HG03571 (cell line): Measurements from ENCODE around the gene ATP9A.
"Not testable (repeated sequence)": the region's sequence is repeated elsewhere in the genome, so short reads cannot be mapped to it uniquely, and the experiment has no call there.

ENCODE experiments used
- ATAC-seq: cut with Tn5 transposase; IDR thresholded peaks from one replicate; pipeline ENCODE4 v1.9.1; 2021; ENCODE audit not compliant: unreplicated experiment

The ATP9A gene

DNA sequence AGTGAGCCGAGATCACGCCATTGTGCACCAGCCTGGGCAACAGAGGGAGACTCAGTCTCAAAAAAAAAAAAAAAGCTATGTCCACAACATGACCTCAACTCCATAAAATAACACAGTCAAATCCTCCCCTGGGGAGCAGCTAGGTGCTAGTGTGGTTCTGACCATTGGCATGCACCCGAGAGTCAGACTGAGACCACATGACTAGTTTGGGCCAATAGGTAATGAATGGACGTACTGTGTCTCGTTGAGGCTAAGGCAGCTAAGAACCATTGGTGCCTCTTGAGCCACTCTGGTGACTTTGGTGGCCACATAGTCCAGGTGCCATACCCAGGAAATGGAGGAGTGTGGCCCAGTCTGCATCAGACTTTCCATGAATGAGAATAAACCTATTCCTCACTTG is 40.3 kb downstream of the ATP9A start:
- no peak for ATAC-seq

DNA sequence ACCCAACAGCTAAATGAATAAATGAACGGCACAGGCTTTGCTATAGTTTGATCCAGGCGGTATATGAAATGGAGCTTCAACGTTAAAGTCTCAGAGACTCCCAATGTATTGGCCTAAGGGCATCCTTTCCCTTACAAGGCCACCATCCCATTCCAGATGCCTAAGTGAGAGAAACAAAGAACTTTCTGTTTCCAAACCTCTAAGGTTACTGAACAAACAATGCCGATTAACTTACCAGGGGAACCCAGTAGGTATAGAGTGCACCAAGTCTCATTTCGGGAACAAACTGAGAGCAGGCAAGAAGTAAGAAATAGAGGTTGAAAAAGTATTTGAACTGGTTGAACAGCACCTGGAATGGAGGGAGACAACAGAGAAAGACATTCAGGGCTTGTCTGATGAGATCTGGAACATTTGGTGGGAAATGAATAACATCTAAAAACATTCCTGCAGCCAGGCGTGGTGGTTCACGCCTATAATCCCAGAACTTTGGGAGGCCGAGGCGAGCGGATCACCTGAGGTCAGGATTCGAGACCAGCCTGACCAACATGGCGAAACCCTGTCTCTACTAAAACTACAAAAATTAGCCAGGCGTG is 42.5 kb downstream of the ATP9A start:
- ATAC-seq, result no peak

DNA sequence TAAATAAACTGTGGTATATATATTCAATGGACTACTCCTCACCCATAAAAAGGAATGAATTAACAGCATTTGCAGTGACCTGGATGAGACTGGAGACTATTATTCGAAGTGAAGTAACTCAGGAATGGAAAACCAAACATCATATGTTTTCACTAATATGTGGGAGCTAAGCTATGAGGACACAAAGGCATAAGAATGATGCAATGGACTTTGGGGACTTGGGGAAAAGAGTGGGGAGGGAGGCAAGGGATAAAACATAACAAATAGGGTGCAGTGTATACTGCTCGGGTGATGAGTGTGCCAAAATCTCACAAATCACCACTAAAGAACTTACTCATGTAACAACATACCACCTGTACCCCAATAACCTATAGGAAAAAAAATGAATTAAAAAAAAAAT is 45.2 kb downstream of the ATP9A start:
- ATAC-seq, result not testable (repeated sequence)

DNA sequence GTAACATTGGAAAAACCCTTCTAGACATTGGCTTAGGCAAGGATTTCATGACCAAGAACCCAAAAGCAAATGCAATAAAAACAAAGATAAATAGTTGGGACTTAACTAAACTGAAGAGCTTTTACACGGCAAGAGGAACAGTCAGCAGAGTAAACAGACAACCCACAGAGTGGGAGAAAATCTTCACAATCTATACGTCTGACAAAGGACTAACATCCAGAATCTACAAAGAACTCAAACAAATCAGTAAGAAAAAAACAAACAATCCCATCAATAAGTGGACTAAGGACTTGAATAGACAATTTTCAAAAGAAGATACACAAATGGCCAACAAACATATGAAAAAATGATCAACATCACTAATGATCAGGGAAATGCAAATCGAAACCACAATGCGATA is 45.9 kb downstream of the ATP9A start:
- not testable (repeated sequence) for ATAC-seq

GRCh38 chr20:51720854-51721253 is 47.3 kb downstream of the ATP9A start:
- ATAC-seq, result no peak

GRCh38 chr20:51720384-51720783 is 47.8 kb downstream of the ATP9A start:
- no peak for ATAC-seq

GRCh38 chr20:51715856-51716185 is 52.4 kb downstream of the ATP9A start:
- ATAC-seq, result no peak

DNA sequence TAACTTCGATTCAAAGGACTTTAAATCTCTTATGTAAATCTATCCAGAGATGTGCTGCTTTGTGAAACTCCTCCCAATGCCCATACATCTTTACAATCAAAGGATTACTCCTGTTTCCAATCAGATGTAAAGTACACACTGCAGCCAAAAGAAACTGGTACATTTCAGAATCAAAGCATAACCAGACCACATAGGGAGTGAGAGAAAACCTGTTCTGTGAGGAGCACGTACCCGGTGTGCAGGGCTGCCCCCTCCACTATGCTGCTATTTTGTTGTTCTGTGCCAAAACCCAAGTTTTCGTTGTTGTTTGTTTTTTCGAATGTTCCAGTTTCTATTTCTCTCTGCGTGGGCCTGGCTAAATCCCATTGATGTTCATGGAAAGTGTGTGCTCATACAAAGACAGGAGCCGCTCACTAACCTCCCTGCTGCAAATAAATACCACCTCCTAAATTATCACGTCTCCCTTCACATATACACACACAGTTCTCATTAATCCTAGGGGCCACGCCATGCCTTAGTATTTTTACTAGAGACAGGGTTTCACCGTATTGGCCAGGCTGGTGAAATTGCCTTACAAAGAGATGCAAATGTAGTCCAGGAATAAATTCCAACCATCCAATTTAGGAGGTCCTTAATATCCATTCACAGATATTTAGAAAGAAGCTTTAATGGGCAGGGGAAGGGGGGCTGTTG is 52.9 kb downstream of the ATP9A start:
- ATAC-seq, result no peak

DNA sequence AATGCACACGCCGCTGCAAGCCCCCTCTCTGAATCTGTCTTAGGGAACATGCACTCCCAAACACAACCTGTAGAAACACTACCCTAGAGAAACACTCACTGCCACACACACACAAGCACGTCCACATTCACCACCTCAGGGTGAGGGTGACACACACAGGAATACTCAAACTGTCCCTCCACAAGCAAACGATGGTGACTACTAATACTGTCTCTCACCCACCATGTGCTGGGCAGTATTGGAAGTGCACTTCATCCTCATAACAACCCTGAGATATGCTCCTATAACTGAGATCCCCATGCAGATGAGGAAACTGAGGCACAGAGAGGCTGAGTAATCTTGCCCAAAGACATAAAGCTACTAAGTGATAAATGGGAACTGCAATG is 55.0 kb downstream of the ATP9A start:
- ATAC-seq, result no peak

DNA sequence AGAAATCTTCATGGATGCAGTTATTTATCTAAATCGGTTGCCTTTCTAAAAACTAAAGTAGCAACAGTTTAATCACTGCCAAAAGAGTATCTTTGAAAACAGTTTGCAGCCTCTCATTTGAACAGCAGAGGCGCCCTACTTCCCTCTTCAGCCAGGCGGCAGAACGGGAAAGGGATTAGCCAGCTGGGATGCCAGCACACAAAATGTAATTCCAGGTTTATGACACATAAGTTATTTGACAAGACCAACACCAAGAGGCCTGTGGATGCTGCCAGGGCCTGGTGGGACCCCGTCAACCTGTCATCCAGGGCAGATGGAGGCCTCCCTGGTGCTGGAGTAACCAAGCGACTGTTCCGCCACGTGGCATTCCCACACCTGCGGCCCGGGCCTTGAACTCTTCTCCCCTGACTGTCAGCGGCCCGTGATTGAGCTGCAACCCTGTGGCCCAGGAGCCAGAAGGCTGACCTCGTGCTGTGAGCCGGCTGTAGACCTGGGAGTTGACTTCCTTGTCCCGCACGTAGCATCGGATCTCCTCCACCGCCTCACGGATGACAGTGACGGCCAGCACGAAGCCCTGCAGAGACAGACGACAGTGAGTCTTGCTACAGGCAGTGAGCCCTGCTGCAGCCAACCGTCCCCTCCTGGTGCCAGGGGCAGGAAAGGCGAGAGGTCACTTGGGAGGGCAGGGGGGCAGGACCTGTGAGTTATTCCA is 55.5 kb downstream of the ATP9A start:
- no peak for ATAC-seq

- no peak for ATAC-seq
Measured at GRCh38 chr20:51711426-51711825, 56.8 kb downstream of the ATP9A start.

DNA sequence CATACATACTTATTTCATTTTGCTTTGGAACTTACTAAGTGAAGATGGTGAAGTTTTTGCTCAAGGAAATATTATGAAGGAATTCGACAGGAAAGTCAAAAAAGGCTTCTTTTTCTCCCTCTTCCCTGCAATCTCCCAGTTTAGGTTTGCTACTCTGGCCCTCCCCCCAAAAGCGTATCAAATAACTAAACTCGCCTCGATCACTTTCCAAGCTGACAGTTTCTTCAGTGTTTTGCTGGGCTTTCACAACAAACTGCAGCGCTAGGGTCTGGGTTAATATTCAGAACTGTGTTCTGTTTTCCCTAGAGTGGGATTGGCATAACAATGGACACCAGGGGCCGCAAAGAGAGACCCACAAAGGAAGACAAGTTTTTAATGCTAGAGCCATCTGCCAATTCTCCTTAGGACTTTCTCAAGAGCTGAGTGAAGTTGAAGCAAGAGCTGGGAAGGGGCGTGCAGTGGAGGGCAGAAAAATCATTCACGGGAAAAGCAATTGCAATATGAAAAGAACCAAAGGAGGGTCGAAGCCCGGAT is 57.8 kb downstream of the ATP9A start:
- ATAC-seq, result no peak

- ATAC-seq, result no peak
Measured at GRCh38 chr20:51705400-51705799, 62.8 kb downstream of the ATP9A start.

DNA sequence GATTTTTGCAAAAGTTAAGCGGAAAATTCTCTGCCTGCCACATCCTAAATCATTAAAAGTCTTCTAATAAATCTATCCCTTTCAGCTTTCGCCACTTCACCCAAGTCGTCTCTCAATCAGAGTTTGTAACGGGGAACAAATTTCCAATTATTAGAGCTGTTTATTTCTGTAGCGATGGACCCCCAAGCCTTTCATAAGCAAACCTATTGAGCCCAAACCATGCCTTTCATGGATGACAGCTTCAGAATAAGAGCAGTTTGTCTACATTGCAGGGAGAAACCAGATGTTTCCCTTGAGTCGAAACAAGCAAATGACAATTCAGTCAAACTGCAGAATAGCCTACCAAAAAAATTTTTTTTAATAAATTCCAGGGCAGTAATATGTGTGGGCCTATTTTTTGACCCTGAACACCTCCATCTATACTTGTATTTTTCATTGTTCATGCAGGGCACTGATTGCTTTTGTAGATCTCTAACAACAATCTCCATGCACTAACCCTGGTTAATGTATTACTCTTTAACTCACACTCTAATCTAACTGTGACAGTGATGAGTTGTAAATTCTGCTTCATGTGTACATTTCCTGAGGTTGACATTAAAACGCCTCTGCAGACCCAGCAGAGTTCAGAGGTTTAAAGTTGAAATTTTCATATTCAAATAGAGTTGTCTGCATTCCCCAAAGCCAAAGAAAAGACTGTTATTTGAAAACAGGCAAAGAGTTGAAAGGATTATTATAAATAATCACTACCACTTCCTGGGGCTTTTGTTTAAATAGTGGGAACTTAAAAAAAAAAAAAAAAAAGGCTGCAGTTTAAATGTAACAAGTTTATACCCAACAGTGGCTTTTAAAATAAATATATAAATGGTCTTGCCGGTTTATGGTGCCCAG is 64.5 kb downstream of the ATP9A start:
- ATAC-seq, result no peak

- ATAC-seq, result no peak
Measured at GRCh38 chr20:51702556-51702955, 65.6 kb downstream of the ATP9A start.

GRCh38 chr20:51700809-51701285 is 67.3 kb downstream of the ATP9A start:
- no peak for ATAC-seq

DNA sequence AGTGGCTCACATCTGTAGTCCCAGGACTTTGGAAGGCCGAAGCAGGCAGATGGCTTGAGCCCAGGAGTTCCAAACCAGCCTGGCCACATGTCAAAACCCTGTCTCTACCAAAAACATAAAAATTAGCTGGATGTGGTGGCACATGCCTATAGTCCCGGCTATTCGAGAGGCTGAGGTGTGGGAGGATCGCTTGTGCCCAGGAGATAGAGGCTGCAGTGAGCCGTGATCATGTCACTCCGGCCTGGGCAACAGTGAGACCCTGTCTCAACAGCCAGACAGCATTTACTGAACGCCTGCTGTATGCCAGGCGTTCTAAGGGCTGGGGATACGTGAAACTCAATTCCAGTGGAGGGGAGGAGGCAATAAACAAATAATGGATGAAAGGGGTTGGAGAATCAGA is 69.9 kb downstream of the ATP9A start:
- ATAC-seq, result no peak

DNA sequence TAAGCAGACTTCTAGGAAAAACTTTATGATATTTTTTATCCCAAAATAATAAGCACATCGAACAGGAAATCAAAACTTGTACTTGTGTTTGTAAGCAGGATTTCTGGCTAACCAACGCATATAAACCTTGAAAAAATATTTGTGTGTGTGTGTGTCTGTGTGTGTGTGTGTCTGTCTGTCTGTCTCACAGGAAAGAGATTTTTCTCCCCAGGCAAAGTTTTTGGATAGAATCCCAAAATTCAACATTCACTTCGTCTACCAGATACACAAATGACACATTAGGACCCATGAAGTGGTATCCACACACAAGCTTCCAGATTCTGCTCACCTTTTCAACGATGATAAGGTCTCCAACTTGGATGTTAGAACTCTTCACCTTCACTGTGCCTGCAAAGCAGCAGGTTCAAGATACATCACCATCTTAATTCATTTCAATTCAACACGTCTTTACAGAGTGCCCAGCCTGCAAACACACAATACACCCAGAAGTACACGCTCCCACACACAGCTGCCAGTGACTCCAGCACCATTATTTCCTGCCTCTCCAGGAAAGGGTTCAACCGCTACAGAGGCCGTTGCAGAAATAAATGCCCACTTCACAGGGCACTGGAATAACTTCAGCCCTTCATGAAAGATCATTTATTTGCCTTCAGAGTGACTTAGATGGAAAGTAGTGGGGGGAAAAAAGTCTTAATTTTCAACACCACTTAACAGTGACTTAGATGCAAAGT is 70.9 kb downstream of the ATP9A start:
- ATAC-seq, result no peak

- ATAC-seq, result no peak
Measured at GRCh38 chr20:51696304-51697071, 71.7 kb downstream of the ATP9A start.
